RCC 7860 (cell line): Measurements from ENCODE around the gene SMARCA1.

ENCODE experiments used
- DNase-seq: peaks from one replicate; pipeline ENCODE4 v3.0.0-alpha.2; 2015; ENCODE audit warnings: low spot score
- FAIRE-seq: peaks from 2 replicates; lab custom pipeline; 2012; peaks lifted over from hg19 to GRCh38; lab: Jason Lieb, UNC

SMARCA1 gene

GRCh38 chrX:129478516-129478915 lies 44.8 kb downstream of the SMARCA1 start:
- no peak for FAIRE-seq
- DNase-seq, result no peak

GRCh38 chrX:129472116-129472515 lies 51.2 kb downstream of the SMARCA1 start:
- FAIRE-seq (no peak), DNase-seq (no peak)

GRCh38 chrX:129462707-129463106 lies 60.6 kb downstream of the SMARCA1 start:
- FAIRE-seq, result no peak

GRCh38 chrX:129461801-129462456 lies 61.4 kb downstream of the SMARCA1 start:
- DNase-seq (no peak), FAIRE-seq (no peak)

More at GRCh38 chrX:129462707-129463106, 60.6 kb downstream of the SMARCA1 start:
- DNase-seq, result no peak

DNA sequence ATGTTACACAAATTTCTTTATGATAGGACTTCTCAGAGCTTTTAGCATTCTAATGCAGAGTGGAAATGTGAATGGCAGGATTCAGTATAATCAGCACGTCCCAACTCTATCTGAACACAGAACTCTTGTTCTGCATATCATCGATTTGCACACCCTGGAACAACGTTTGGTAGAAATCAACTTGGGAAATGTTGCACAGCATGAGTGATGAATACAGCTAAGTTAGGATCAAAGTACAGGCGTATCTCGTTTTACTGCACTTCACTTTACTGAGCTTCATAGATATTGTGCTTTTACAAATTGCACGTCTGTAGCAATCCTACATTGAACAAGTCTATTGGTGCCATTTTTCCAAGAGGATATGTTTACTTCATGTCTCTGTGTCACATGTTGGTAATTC lies 70.8 kb downstream of the SMARCA1 start:
- FAIRE-seq (no peak), DNase-seq (no peak)

GRCh38 chrX:129450123-129450522 lies 73.2 kb downstream of the SMARCA1 start:
- DNase-seq (no peak), FAIRE-seq (no peak)

GRCh38 chrX:129449148-129449547 lies 74.1 kb downstream of the SMARCA1 start:
- FAIRE-seq (no peak), DNase-seq (no peak)

DNA sequence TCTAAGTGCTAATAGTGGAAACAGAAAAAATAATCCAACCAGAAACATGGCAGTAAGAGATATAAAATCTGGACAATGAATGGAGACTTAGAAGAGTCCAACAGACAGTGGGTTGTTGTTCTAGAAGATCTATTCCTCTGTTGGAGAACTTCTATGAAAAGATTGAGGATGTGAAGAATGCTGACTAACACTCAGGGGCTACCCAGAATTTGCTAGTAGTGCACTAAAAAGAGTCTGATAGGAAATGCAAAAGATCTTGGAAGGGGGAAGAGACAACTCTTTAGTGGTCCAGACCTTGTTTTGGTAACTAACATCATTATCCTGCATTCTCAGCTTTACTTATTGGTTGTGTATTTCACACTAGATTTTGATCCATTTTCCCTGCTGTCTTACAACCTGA lies 77.9 kb downstream of the SMARCA1 start:
- DNase-seq (no peak), FAIRE-seq (no peak)

GRCh38 chrX:129433945-129434344 lies 89.3 kb downstream of the SMARCA1 start:
- FAIRE-seq (no peak), DNase-seq (no peak)

DNA sequence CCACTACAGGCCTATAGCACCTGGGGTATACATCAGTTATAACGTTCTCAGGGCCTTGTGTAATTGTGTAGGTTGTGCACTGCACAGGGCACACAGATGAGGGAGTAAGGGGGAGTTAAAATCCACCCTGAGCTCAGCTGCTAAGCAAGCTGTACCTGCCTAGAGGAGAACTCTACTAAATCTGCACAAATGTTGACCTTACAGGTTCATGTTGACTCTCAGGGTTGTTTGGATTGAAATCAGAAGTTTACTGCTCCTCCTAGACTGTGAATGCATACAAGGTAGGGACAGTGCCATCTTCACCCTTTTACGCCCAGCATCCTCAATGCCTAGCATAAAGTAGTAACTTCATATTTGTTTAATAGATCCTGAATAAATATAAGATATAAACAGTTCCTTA lies 89.8 kb downstream of the SMARCA1 start:
- FAIRE-seq, result no peak
- DNase-seq, result no peak

DNA sequence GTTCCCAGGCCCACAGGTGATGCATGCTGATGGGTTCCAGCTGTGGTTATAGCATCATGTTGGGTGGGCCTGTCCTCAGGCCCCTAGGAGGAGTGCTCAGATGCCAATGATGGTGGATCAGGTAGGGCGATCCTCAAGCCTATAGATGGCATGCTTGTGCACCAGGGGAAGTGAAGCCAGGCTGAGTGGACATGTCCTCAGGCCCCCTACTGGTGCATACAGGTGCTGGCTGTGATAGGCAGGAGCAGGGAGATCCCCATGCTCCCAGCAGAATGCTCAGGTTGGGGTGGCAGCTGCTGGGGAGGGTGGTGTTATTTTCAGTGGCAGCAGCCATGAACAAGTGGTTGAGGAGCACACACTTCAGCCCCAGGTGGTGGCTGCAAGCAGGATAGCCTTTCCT lies 96.0 kb downstream of the SMARCA1 start:
- no peak for FAIRE-seq

GRCh38 chrX:129423191-129423590 lies 100.1 kb downstream of the SMARCA1 start:
- FAIRE-seq (no peak), DNase-seq (no peak)

More for the DNA sequence above, 96.0 kb downstream of the SMARCA1 start:
- no peak for DNase-seq

DNA sequence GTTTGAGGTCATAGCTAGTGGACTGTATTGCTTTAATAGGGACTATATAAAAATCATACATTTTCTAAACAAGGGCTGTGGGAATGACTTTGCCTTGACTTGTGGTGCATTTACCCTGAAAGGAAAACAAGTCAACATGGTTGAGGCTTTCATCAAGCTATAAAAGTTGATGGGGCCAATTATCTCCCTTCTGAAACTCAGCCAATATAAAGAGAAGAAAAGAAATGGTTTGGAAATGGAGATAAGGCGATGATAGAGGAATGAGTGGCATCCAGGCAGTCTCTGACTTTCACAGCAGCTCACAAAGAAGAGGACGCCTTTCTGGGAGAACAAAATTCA lies 118.7 kb downstream of the SMARCA1 start:
- FAIRE-seq, result no peak
- no peak for DNase-seq

GRCh38 chrX:129403974-129404669 lies 119.2 kb downstream of the SMARCA1 start:
- no peak for FAIRE-seq

More at GRCh38 chrX:129403974-129404669, 119.2 kb downstream of the SMARCA1 start:
- no peak for DNase-seq
